ENCODE data around the gene OR5M3. TPM values are rescaled to one million over a fixed set of nuclear protein-coding genes. Genes with fewer than 3 reads are reported as not detected.

OR5M3 gene
- total and polyA plus RNA-seq, 4 donors: not detected

- TF ChIP-seq REST (IDR thresholded peaks at IDR 0.05) (no peak), EGR1 (IDR thresholded peaks at IDR 0.05; ENCODE audit: low read depth in 2 of 2) (no peak), NR2F2 (IDR thresholded peaks at IDR 0.05) (no peak), TAF1 (conservative IDR thresholded peaks at IDR 0.05) (no peak), YY1 (IDR thresholded peaks at IDR 0.05) (no peak), ZBTB33 (IDR thresholded peaks at IDR 0.05) (no peak)
These were observed 1.6 kb upstream of the OR5M3 start (continued) for GRCh38 chr11:56474729-56475235.

GRCh38 chr11:56457076-56457475 lies 16.1 kb downstream of the OR5M3 start:
- no peaks in the 10 kb centered on the region for H3K4me1 ChIP-seq (ENCODE audit: control insufficient read depth in 4 of 4, insufficient read depth in 4 of 4, low read length in 3 of 4)
- no peaks in the 10 kb centered on the region for H3K27me3 ChIP-seq (ENCODE audit: control insufficient read depth in 4 of 4, insufficient read depth in 4 of 4, low read length in 3 of 4)
- H3K36me3 ChIP-seq (ENCODE audit: control insufficient read depth in 4 of 4, insufficient read depth in 3 of 4, low read depth in 1 of 4, low read length in 3 of 4): no peaks in the 10 kb centered on the region
- H3K9me3 ChIP-seq (ENCODE audit: control insufficient read depth in 4 of 4, low read length in 3 of 4): no peaks in the 10 kb centered on the region
- no peak for TF ChIP-seq TAF1 (conservative IDR thresholded peaks at IDR 0.05)
- TF ChIP-seq RAD21 (IDR thresholded peaks at IDR 0.05): no peak
- no peak for TF ChIP-seq REST (IDR thresholded peaks at IDR 0.05)
- no peak for TF ChIP-seq FOXA1 (IDR thresholded peaks at IDR 0.05)
- TF ChIP-seq NR2F2 (IDR thresholded peaks at IDR 0.05): no peak
- TF ChIP-seq HNF4G (IDR thresholded peaks at IDR 0.05): no peak
- no peak for TF ChIP-seq FOXA2 (IDR thresholded peaks at IDR 0.05)
- TF ChIP-seq CTCF (IDR thresholded peaks at IDR 0.05; ENCODE audit: low read depth, low read length, missing input control): no peak
- TF ChIP-seq SP1 (IDR thresholded peaks at IDR 0.05): no peak
- TF ChIP-seq ZBTB33 (IDR thresholded peaks at IDR 0.05): no peak
- no peak for TF ChIP-seq MAX (IDR thresholded peaks at IDR 0.05)
- TF ChIP-seq JUND (IDR thresholded peaks at IDR 0.05): no peak
- no peak for TF ChIP-seq GABPA (IDR thresholded peaks at IDR 0.05 in 1 of 2, conservative IDR thresholded peaks at IDR 0.05 in 1 of 2)
- no peak overlapping the region for H3K9ac ChIP-seq (ENCODE audit: low read depth in 1 of 2, low read length in 2 of 2)
- no peak overlapping the region for H3K4me3 ChIP-seq (ENCODE audit: low read depth in 1 of 3, low read length in 3 of 3)
- no peak overlapping the region for H3K27ac ChIP-seq (ENCODE audit: low read depth in 1 of 2, low read length in 2 of 2)
- DNase-seq (ENCODE audit: low spot score): no peak
- 65% methylated on average over 1 of the region's 1 CpG for WGBS
